Hematopoietic multipotent progenitor cell treated with erythropoietin and hydrocortisone succinate and interleukin-3 and kit ligand, for 6 days (in vitro differentiated cells): Measurements from ENCODE around the gene LAMP5.
A peak's percentile ranks its signal among the peaks of the same experiment; 100 is the strongest.

Experiments used
- DNase-seq: peaks from one replicate; pipeline ENCODE4 v3.0.0-alpha.2; 2015

LAMP5 gene

DNA sequence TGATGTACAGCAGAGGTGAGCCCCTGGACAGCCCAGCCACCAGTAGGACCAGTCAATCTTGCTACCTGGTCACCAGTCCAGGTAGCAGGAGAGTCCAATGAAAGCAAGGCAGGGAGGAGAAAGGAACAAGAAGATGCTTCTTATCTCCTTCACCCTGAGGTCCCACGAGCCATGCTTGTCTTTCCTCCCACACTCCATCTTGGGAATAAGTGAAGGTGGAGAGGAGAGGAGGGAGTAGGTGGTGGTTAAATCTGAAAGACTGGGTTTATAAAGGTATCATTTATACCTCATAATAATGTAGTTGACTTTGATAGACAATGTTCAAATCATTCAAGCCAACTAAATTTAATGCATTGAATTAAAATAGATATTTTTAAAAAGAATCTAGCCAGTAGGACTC lies 35.9 kb downstream of the LAMP5 start:
- no peak for DNase-seq

DNA sequence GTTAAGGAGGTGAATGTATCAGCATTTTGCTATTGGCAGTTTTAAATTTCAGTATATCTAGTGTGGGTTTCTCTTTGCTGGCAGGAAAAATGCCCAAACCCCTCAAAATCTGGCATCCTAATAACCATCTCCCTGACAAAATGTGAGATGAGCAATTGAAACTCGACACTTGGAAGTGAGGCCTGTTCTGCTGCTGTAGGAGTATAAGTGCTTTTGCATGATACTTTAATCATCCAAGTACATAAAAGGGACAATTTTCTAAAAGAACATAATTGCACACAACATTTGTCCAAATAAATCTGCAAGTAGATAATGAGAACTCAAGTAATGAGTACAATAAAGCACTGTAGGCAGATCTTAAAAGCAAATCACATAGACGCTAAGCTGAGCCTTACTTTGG lies 36.5 kb downstream of the LAMP5 start:
- DNase-seq: no peak

- DNase-seq: no peak
Observed at GRCh38 chr20:9551808-9552550, 37.6 kb downstream of the LAMP5 start.

GRCh38 chr20:9555781-9556180 lies 41.4 kb downstream of the LAMP5 start:
- DNase-seq: no peak

GRCh38 chr20:9557411-9557810 lies 43.0 kb downstream of the LAMP5 start:
- no peak for DNase-seq

DNA sequence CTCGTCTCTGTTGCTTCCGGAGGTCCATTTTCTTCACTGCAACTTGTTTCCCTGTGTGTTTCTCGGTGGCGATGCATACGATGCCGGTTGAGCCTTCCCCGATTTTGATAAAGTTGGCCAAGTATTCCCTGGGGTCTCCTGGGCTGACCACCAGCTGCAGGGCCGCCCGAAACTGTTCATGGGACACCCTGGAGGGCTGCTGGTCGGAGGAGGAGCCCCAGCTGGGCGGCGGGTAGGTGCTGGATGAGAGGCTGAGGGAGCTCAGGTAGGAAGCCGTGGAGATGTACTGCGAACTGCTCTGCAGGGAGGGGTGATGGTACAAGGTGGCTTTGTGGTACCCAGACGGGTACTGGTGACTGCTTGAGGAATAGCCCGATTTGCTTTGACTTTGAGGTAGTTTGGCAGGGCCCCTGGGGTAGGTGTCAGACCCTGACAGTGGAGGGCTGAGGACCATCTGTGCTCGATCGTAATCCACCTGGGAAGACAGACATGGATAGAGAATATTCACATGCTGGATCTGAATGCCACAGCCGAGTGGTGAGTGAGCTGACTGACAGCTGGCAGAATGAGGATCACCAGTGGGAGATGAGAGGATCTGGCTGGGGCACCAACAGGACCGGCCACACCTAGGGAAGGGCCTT lies 51.6 kb downstream of the LAMP5 start:
- DNase-seq: no peak

GRCh38 chr20:9566977-9567376 lies 52.6 kb downstream of the LAMP5 start:
- DNase-seq: no peak

DNA sequence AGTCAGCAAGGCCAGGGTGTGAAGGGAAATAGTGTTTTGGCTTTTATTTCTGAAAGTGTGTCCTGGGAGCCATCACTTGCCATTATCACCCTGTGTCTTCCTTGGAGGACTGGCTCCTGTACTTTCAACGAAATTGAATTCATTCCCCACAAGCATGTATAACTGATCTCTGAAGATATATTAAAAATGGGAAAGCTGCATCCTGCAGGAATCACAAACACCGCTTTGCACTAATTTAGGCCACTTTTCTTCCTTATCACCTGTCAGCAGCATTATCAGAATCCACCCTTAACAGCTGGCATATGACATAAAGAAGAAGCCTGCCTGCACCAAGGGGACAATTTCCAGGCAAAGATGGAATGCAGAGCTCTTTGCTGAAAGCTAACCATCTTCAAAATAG lies 56.2 kb downstream of the LAMP5 start:
- DNase-seq: no peak

DNA sequence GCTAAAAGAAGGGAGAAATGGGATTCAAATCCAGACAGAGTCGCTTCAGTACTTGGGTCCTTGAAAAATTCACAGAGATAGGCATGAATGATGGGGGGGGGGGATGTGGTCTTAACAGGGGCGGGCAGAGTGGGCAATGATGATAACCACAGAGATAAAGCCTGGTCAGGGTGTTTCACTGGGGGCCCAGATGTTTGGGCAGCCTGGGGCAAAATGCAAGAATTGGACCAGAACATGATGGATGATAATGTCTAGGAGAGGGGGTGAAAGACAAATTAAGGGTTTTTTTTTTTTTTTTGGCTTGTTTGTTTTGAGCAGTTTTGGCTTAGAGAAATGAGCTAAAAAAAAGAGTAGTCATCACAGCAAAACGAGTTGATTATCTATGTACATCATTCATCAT lies 57.4 kb downstream of the LAMP5 start:
- DNase-seq: no peak

- DNase-seq: no peak
Observed at GRCh38 chr20:9572670-9573069, 58.3 kb downstream of the LAMP5 start.

- DNase-seq: no peak
Observed at GRCh38 chr20:9573335-9574151, 59.2 kb downstream of the LAMP5 start.

GRCh38 chr20:9574181-9574580 lies 59.8 kb downstream of the LAMP5 start:
- no peak for DNase-seq

DNA sequence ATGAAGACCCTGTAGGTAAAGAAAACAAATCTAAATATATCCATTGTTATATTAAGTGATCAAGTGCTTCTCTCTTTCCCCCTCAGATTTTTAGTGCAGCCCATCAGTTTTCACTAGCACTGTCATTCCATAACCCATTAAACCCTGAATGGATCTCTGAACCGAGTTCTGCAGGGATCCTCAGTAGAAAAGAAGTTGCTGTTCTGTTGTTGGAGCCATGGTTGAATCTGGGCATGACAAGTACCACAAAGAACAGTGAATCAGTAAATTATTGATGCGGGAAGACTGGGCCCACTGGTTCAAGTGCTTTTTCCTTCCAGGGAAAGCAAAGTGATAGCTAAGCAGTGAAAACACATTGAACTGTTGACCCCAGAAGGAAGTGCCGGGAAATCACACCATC lies 60.4 kb downstream of the LAMP5 start:
- DNase-seq: no peak

- DNase-seq: no peak
Observed at GRCh38 chr20:9575836-9576235, 61.4 kb downstream of the LAMP5 start.

GRCh38 chr20:9576695-9577094 lies 62.3 kb downstream of the LAMP5 start:
- no peak for DNase-seq

GRCh38 chr20:9577397-9577796 lies 63.0 kb downstream of the LAMP5 start:
- no peak for DNase-seq

- peak; percentile 2 for DNase-seq
Observed at GRCh38 chr20:9578594-9578993, 64.2 kb downstream of the LAMP5 start.
